Measurements from ENCODE around the gene CASP8.

The CASP8 gene

DNA sequence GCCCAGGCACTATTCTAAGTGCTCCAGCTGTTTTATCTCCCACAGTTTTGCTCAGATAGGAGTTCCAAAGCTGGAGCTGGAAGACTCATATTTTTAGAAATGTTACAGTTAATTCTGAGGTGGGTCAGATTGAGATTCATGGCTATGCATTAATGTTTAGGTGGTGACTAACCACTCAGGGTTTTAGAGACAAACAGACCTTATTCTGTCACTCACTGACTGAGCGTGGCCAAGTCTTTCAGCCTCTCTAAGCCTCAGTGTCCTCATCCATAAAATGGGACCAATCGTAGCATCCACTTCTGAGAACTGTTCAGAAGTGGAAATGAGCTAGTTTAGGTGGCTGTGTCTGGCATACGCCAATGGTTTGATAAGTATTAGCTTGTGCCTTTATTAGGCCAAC, 4.3 kb upstream of the CASP8 start:
- peak; percentile 36 for DNase-seq
- WGBS = 70% methylated on average over 2 of the region's 3 CpGs
- H4K8ac ChIP-seq (ENCODE audit: low read length) = no peak overlapping the region

DNA sequence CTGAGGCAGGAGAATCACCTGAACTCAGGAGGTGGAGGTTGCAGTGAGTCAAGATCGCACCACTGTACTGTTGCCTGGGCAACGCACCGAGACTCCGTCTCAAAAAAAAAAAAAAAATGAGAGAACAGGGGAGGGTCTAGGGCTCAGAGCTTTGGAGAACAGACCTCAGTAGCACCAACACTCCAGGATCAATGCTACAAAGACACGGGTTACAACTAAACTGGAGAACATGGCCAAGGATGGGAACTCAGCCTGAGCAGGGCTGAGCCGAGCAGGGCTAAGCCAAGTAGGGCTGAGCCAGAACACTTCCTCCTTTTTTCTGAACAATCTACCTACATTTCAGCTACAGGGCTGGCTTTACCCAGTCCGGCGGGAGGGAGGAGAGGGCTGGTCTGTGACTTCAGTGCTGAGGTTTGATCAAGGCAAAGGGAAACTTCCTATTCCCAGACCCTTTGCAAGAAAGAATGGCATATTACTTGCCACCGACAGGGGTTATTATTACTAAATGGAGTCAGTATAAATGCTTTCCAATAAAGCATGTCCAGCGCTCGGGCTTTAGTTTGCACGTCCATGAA, 2.9 kb upstream of the CASP8 start:
- DNase-seq = no peak
- H3K79me1 ChIP-seq (replicated peaks; ENCODE audit: low read length, poor library complexity, severe bottlenecking) = peaks cover 14% of the 10 kb centered on the region
- H3K14ac ChIP-seq (ENCODE audit: low read length in 2 of 2) = peak overlapping the region in 1 of 2 experiments; percentile 53
- WGBS = 41% methylated on average over 11 of the region's 12 CpGs
- peaks cover 19% of the 10 kb centered on the region for H3K4me1 ChIP-seq (ENCODE audit: control insufficient read depth, insufficient read depth, low read depth, low read length)
- peak overlapping the region; percentile 93 for H3K9ac ChIP-seq (ENCODE audit: low read length)
- peak overlapping the region; percentile 32 to 89 for H3K4me3 ChIP-seq (ENCODE audit: insufficient read depth in 1 of 2, low read depth in 1 of 2, low read length in 2 of 2)
- no peak overlapping the region for H2BK15ac ChIP-seq (ENCODE audit: low read depth, poor library complexity, severe bottlenecking)
- peak overlapping the region; percentile 44 to 95 for H2BK12ac ChIP-seq (ENCODE audit: low read length in 2 of 2)
- no peaks in the 10 kb centered on the region for H3K36me3 ChIP-seq (ENCODE audit: control insufficient read depth in 1 of 2, insufficient read depth in 2 of 2, low read depth in 1 of 2, low read length in 2 of 2)
- H3K4ac ChIP-seq (ENCODE audit: low read depth in 1 of 2, low read length in 2 of 2) = peak overlapping the region; percentile 39 to 68
- peak overlapping the region; percentile 98 for H3K27ac ChIP-seq (ENCODE audit: low read length, poor library complexity, severe bottlenecking)
- no peaks in the 10 kb centered on the region for H3K27me3 ChIP-seq (ENCODE audit: control insufficient read depth in 1 of 2, insufficient read depth in 1 of 2, low read length in 2 of 2)
- H4K8ac ChIP-seq (ENCODE audit: low read length) = peak overlapping the region; percentile 63
- no peaks in the 10 kb centered on the region for H3K9me3 ChIP-seq (ENCODE audit: control insufficient read depth, low read length)
- no peak overlapping the region for H2AK5ac ChIP-seq (ENCODE audit: low read length, severe bottlenecking)
- H2AFZ ChIP-seq (ENCODE audit: low read depth, low read length) = peak overlapping the region; percentile 96
- H2BK120ac ChIP-seq (ENCODE audit: low read depth, low read length) = no peak overlapping the region
- H2BK5ac ChIP-seq (ENCODE audit: low read depth, low read length, poor library complexity, severe bottlenecking) = peak overlapping the region; percentile 39
- H3K18ac ChIP-seq (ENCODE audit: low read depth in 1 of 2, low read length in 2 of 2) = peak overlapping the region; percentile 50 to 91
- peak overlapping the region; percentile 73 for H3K4me2 ChIP-seq (ENCODE audit: low read length, poor library complexity, severe bottlenecking)
- peak overlapping the region; percentile 85 for H4K91ac ChIP-seq (ENCODE audit: low read length)
- peak overlapping the region in 1 of 2 experiments; percentile 31 for H3K23ac ChIP-seq (ENCODE audit: low read length in 2 of 2)

More for the DNA sequence above, 4.3 kb upstream of the CASP8 start:
- Histone ChIP-seq H3K23ac (ENCODE audit: low read length in 2 of 2) (no peak overlapping the region), H4K91ac (ENCODE audit: low read length) (no peak overlapping the region), H2BK120ac (ENCODE audit: low read depth, low read length) (no peak overlapping the region), H3K9ac (ENCODE audit: low read length) (no peak overlapping the region), H2AK5ac (ENCODE audit: low read length, severe bottlenecking) (no peak overlapping the region), H2BK15ac (ENCODE audit: low read depth, poor library complexity, severe bottlenecking) (no peak overlapping the region), H3K4me2 (ENCODE audit: low read length, poor library complexity, severe bottlenecking) (no peak overlapping the region), H2BK5ac (ENCODE audit: low read depth, low read length, poor library complexity, severe bottlenecking) (no peak overlapping the region), H3K79me1 (replicated peaks; ENCODE audit: low read length, poor library complexity, severe bottlenecking) (peaks cover 10% of the 10 kb centered on the region), H2AFZ (ENCODE audit: low read depth, low read length) (no peak overlapping the region), H3K27ac (ENCODE audit: low read length, poor library complexity, severe bottlenecking) (no peak overlapping the region), H2BK12ac (ENCODE audit: low read length in 2 of 2) (no peak overlapping the region), H3K14ac (ENCODE audit: low read length in 2 of 2) (no peak overlapping the region), H3K27me3 (ENCODE audit: control insufficient read depth in 1 of 2, insufficient read depth in 1 of 2, low read length in 2 of 2) (no peaks in the 10 kb centered on the region), H3K4me3 (ENCODE audit: insufficient read depth in 1 of 2, low read depth in 1 of 2, low read length in 2 of 2) (no peak overlapping the region), H3K9me3 (ENCODE audit: control insufficient read depth, low read length) (no peaks in the 10 kb centered on the region), H3K4ac (ENCODE audit: low read depth in 1 of 2, low read length in 2 of 2) (no peak overlapping the region), H3K4me1 (ENCODE audit: control insufficient read depth, insufficient read depth, low read depth, low read length) (peaks cover 16% of the 10 kb centered on the region), H3K36me3 (ENCODE audit: control insufficient read depth in 1 of 2, insufficient read depth in 2 of 2, low read depth in 1 of 2, low read length in 2 of 2) (no peaks in the 10 kb centered on the region), H3K18ac (ENCODE audit: low read depth in 1 of 2, low read length in 2 of 2) (no peak overlapping the region)

DNA sequence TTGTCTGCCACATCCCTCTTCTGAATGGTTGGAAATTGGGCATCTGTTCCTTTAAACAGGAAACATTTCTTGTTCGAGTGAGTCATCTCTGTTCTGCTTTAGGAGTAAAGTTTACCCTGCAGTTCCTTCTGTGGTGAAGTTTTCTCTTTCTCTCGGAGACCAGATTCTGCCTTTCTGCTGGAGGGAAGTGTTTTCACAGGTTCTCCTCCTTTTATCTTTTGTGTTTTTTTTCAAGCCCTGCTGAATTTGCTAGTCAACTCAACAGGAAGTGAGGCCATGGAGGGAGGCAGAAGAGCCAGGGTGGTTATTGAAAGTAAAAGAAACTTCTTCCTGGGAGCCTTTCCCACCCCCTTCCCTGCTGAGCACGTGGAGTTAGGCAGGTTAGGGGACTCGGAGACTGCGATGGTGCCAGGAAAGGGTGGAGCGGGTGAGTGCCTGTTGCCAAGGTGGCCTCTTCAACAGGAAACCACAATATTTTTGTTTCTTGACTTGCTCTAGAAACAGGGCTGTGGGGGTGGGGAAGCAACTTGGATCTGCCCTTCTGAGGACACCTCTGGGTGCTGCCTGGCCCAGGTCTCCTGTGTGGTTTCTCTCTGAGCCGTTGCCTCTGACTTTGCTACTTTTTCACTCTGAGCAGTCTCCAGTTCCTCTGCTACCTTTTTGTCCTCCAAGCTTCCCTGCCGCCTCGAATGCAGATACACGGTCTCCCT, 2.2 kb upstream of the CASP8 start:
- H2AFZ ChIP-seq (ENCODE audit: low read depth, low read length) = no peak overlapping the region
- peak overlapping the region; percentile 98 for H2BK15ac ChIP-seq (ENCODE audit: low read depth, poor library complexity, severe bottlenecking)
- no peaks in the 10 kb centered on the region for H3K9me3 ChIP-seq (ENCODE audit: control insufficient read depth, low read length)
- peak overlapping the region; percentile 57 to 89 for H3K4me3 ChIP-seq (ENCODE audit: insufficient read depth in 1 of 2, low read depth in 1 of 2, low read length in 2 of 2)
- peak overlapping the region; percentile 98 for H3K27ac ChIP-seq (ENCODE audit: low read length, poor library complexity, severe bottlenecking)
- H4K91ac ChIP-seq (ENCODE audit: low read length) = peak overlapping the region; percentile 79
- peak overlapping the region; percentile 56 to 92 for H3K18ac ChIP-seq (ENCODE audit: low read depth in 1 of 2, low read length in 2 of 2)
- peak overlapping the region in 1 of 2 experiments; percentile 10 for H3K14ac ChIP-seq (ENCODE audit: low read length in 2 of 2)
- peak overlapping the region; percentile 92 for H2BK5ac ChIP-seq (ENCODE audit: low read depth, low read length, poor library complexity, severe bottlenecking)
- no peak overlapping the region for H3K23ac ChIP-seq (ENCODE audit: low read length in 2 of 2)
- no peaks in the 10 kb centered on the region for H3K36me3 ChIP-seq (ENCODE audit: control insufficient read depth in 1 of 2, insufficient read depth in 2 of 2, low read depth in 1 of 2, low read length in 2 of 2)
- H2BK12ac ChIP-seq (ENCODE audit: low read length in 2 of 2) = peak overlapping the region in 1 of 2 experiments; percentile 70
- peak overlapping the region; percentile 50 for H2AK5ac ChIP-seq (ENCODE audit: low read length, severe bottlenecking)
- peaks cover 19% of the 10 kb centered on the region for H3K4me1 ChIP-seq (ENCODE audit: control insufficient read depth, insufficient read depth, low read depth, low read length)
- peak overlapping the region; percentile 70 for H4K8ac ChIP-seq (ENCODE audit: low read length)
- peak; percentile 89 for DNase-seq
- peak overlapping the region; percentile 73 for H3K4me2 ChIP-seq (ENCODE audit: low read length, poor library complexity, severe bottlenecking)
- H3K9ac ChIP-seq (ENCODE audit: low read length) = peak overlapping the region; percentile 93
- 2% methylated on average over 9 of the region's 10 CpGs for WGBS
- H3K27me3 ChIP-seq (ENCODE audit: control insufficient read depth in 1 of 2, insufficient read depth in 1 of 2, low read length in 2 of 2) = no peaks in the 10 kb centered on the region
- H3K4ac ChIP-seq (ENCODE audit: low read depth in 1 of 2, low read length in 2 of 2) = peak overlapping the region; percentile 55 to 81
- peak overlapping the region; percentile 65 for H2BK120ac ChIP-seq (ENCODE audit: low read depth, low read length)
- peaks cover 14% of the 10 kb centered on the region for H3K79me1 ChIP-seq (replicated peaks; ENCODE audit: low read length, poor library complexity, severe bottlenecking)

Measured in mesenchymal stem cell (in vitro differentiated cells and primary cell).